Fibroblast of upper back skin (primary cell): ENCODE data around the gene WNT9A.
"Not testable (repeated sequence)": the region's sequence is repeated elsewhere in the genome, so short reads cannot be mapped to it uniquely, and the experiment has no call there.

Source experiments
- DNase-seq: peaks from one replicate; pipeline ENCODE4 v3.0.0-alpha.2; 2013

The WNT9A gene

GRCh38 chr1:227922501-227923352, 25.0 kb downstream of the WNT9A start:
- DNase-seq: no peak

- DNase-seq: no peak
Measured at GRCh38 chr1:227921461-227922185, 26.1 kb downstream of the WNT9A start.

- DNase-seq: no peak
Measured at GRCh38 chr1:227920896-227921295, 26.8 kb downstream of the WNT9A start.

GRCh38 chr1:227920426-227920825, 27.3 kb downstream of the WNT9A start:
- DNase-seq: no peak

GRCh38 chr1:227919906-227920305, 27.8 kb downstream of the WNT9A start:
- no peak for DNase-seq

GRCh38 chr1:227918736-227919135, 29.0 kb downstream of the WNT9A start:
- no peak for DNase-seq

- DNase-seq: no peak
Measured at GRCh38 chr1:227918083-227918700, 29.5 kb downstream of the WNT9A start.

GRCh38 chr1:227917081-227917950, 30.4 kb downstream of the WNT9A start:
- no peak for DNase-seq

GRCh38 chr1:227916655-227917054, 31.1 kb downstream of the WNT9A start:
- no peak for DNase-seq

- DNase-seq: no peak
Measured at GRCh38 chr1:227915564-227916553, 31.9 kb downstream of the WNT9A start.

GRCh38 chr1:227914801-227915563, 32.8 kb downstream of the WNT9A start:
- DNase-seq: no peak

GRCh38 chr1:227913764-227914721, 33.7 kb downstream of the WNT9A start:
- peak; percentile 14 for DNase-seq

- no peak for DNase-seq
Measured at GRCh38 chr1:227913396-227913763, 34.4 kb downstream of the WNT9A start.

GRCh38 chr1:227912866-227913265, 34.9 kb downstream of the WNT9A start:
- DNase-seq: no peak

- no peak for DNase-seq
Measured at GRCh38 chr1:227911376-227911775, 36.4 kb downstream of the WNT9A start.

- DNase-seq: no peak
Measured at GRCh38 chr1:227910511-227911153, 37.1 kb downstream of the WNT9A start.

GRCh38 chr1:227909923-227910328, 37.8 kb downstream of the WNT9A start:
- not testable (repeated sequence) for DNase-seq

- no peak for DNase-seq
Measured at GRCh38 chr1:227909188-227909587, 38.5 kb downstream of the WNT9A start.

- DNase-seq: no peak
Measured at GRCh38 chr1:227908359-227908758, 39.4 kb downstream of the WNT9A start.
